OCI-LY3 (cell line): ENCODE results near the gene IL36G.
A peak's percentile ranks its signal among the peaks of the same experiment; 100 is the strongest.

Experiments
- H2AFZ ChIP-seq: fragments of 200-600, 300-600 bp; shearing (Covaris generic); 2 replicates; pipeline ENCODE4 v1.6.0; 2014; ENCODE audit warnings: antibody characterized with exemption, low read depth, low read length
- H3K27ac ChIP-seq: fragments of 200-600, 300-600 bp; sonication (generic); 2 replicates; pipeline ENCODE4 v1.5.1; 2014; ENCODE audit warnings: mild to moderate bottlenecking, low read length, moderate library complexity, mixed read lengths
- H3K27me3 ChIP-seq: fragments of 200-600, 300-600 bp; sonication (generic); 2 replicates; pipeline ENCODE4 v1.6.1; 2014; ENCODE audit warnings: low read depth, low read length, mixed read lengths
- H3K36me3 ChIP-seq: fragments of 200-600, 300-600 bp; sonication (generic); replicated peaks from 2 replicates; pipeline ENCODE3; 2014; ENCODE audit warnings: low read depth, low read length, mixed read lengths
- H3K4me1 ChIP-seq: fragments of 300-600, 200-600 bp; sonication (generic); 2 replicates; pipeline ENCODE4 v1.6.1; 2014; ENCODE audit warnings: low read length, mixed read lengths
- H3K4me2 ChIP-seq: fragments of 200-600, 300-600 bp; sonication (generic); 2 replicates; pipeline ENCODE4 v1.6.1; 2014; ENCODE audit warnings: low read length, mixed read lengths
- H3K4me3 ChIP-seq: fragments of 300-600, 200-600 bp; sonication (generic); 2 replicates; pipeline ENCODE4 v1.5.1; 2014; ENCODE audit warnings: antibody characterized with exemption, mild to moderate bottlenecking, low read length, moderate library complexity
- H3K79me2 ChIP-seq: fragments of 300-600, 200-600 bp; shearing (Covaris generic); 2 replicates; pipeline ENCODE4 v1.6.1; 2014; ENCODE audit warnings: mild to moderate bottlenecking, low read length, mixed read lengths
- H3K9ac ChIP-seq: fragments of 300-600, 200-600 bp; shearing (Covaris generic); 2 replicates; pipeline ENCODE4 v1.6.0; 2014; ENCODE audit warnings: mild to moderate bottlenecking, low read length, moderate library complexity
- H3K9me3 ChIP-seq: fragments of 200-600, 300-600 bp; shearing (Covaris generic); 2 replicates; pipeline ENCODE4 v1.6.1; 2014; ENCODE audit warnings: low read length, mixed read lengths; ENCODE audit not compliant: insufficient read depth
- H4K20me1 ChIP-seq: fragments of 200-600, 300-600 bp; sonication (generic); 2 replicates; pipeline ENCODE4 v1.6.1; 2016; ENCODE audit warnings: low read length, mixed read lengths; ENCODE audit not compliant: insufficient read depth
- CTCF ChIP-seq: fragments of 200-600, 300-600 bp; sonication (generic); IDR thresholded peaks from 2 replicates; pipeline ENCODE4 v1.5.1; 2014; ENCODE audit warnings: antibody characterized with exemption, low read length, low read depth
- EZH2phosphoT487 ChIP-seq: fragments of 200-600 bp; shearing (Covaris generic); IDR thresholded peaks from 2 replicates; pipeline ENCODE4 v1.6.1; 2018; ENCODE audit warnings: antibody characterized with exemption, mixed run types, low read depth

The IL36G gene

GRCh38 chr2:112949456-112949855, 28.4 kb upstream of the IL36G start:
- Histone ChIP-seq H3K27me3 (peaks cover 21% of the 10 kb centered on the region), H3K27ac (no peak overlapping the region), H4K20me1 (no peaks in the 10 kb centered on the region), H3K9ac (no peak overlapping the region), H2AFZ (no peak overlapping the region), H3K4me3 (no peak overlapping the region), H3K36me3 (peaks cover 6% of the 10 kb centered on the region), H3K79me2 (no peaks in the 10 kb centered on the region), H3K4me2 (no peak overlapping the region), H3K9me3 (peaks cover 15% of the 10 kb centered on the region), H3K4me1 (no peaks in the 10 kb centered on the region)
- TF ChIP-seq CTCF = no peak
- TF ChIP-seq EZH2phosphoT487 = no peak

GRCh38 chr2:112954364-112954763, 23.4 kb upstream of the IL36G start:
- no peak overlapping the region for H3K27ac ChIP-seq
- TF ChIP-seq CTCF (no peak), EZH2phosphoT487 (no peak)
- H3K9me3 ChIP-seq = no peaks in the 10 kb centered on the region
- H3K9ac ChIP-seq = no peak overlapping the region
- peaks cover 8% of the 10 kb centered on the region for H3K4me1 ChIP-seq
- no peak overlapping the region for H2AFZ ChIP-seq
- H3K36me3 ChIP-seq = no peaks in the 10 kb centered on the region
- no peak overlapping the region for H3K4me2 ChIP-seq
- H3K27me3 ChIP-seq = peaks cover 6% of the 10 kb centered on the region; the same call in 1 of the 2 replicates
- H4K20me1 ChIP-seq = no peaks in the 10 kb centered on the region
- H3K4me3 ChIP-seq = no peak overlapping the region
- H3K79me2 ChIP-seq = no peaks in the 10 kb centered on the region

GRCh38 chr2:112957511-112957910, 20.3 kb upstream of the IL36G start:
- Histone ChIP-seq H3K79me2 (no peaks in the 10 kb centered on the region), H3K4me2 (no peak overlapping the region), H3K4me1 (peaks cover 10% of the 10 kb centered on the region), H3K27ac (no peak overlapping the region), H3K9ac (no peak overlapping the region), H3K4me3 (no peak overlapping the region), H2AFZ (no peak overlapping the region), H3K9me3 (no peaks in the 10 kb centered on the region), H3K36me3 (no peaks in the 10 kb centered on the region), H4K20me1 (no peaks in the 10 kb centered on the region), H3K27me3 (0 out of 2 replicates have a peak, but pooled peaks cover 3% of the 10 kb centered on the region)
- TF ChIP-seq EZH2phosphoT487 = no peak
- TF ChIP-seq CTCF = no peak

GRCh38 chr2:112958428-112959108, 19.2 kb upstream of the IL36G start:
- Histone ChIP-seq H3K4me1 (peaks cover 10% of the 10 kb centered on the region), H2AFZ (0 out of 2 replicates have a peak overlapping the region, but pooled peaks have one; percentile 10), H3K27me3 (no peaks in the 10 kb centered on the region), H3K36me3 (no peaks in the 10 kb centered on the region), H3K4me2 (peak overlapping the region; percentile 42), H4K20me1 (no peaks in the 10 kb centered on the region), H3K79me2 (no peaks in the 10 kb centered on the region), H3K9me3 (no peaks in the 10 kb centered on the region), H3K9ac (no peak overlapping the region), H3K4me3 (0 out of 2 replicates have a peak overlapping the region, but pooled peaks have one; percentile 3), H3K27ac (no peak overlapping the region)
- TF ChIP-seq EZH2phosphoT487 (no peak), CTCF (peak; percentile 75)
